Sigmoid colon (tissue), 3 donors: Measurements from ENCODE around the gene JMJD6.

ENCODE experiments used
- CTCF ChIP-seq, 4 experiments: fragments of 450-650 bp in 3 of 4; fragments of 200-600 bp in 1 of 4; IDR thresholded peaks; one replicate each; pipeline ENCODE4 v1.5.1; 2016 to 2019; ENCODE audit warnings: antibody characterized with exemption in 4 of 4, mild to moderate bottlenecking in 3 of 4, moderate library complexity in 2 of 4
- POLR2A ChIP-seq, 2 donors: fragments of 450-650 bp; IDR thresholded peaks; one replicate each; pipeline ENCODE4 v1.6.1; 2016; ENCODE audit warnings: antibody characterized with exemption in 2 of 2, mild to moderate bottlenecking in 2 of 2, moderate library complexity in 2 of 2

DNA sequence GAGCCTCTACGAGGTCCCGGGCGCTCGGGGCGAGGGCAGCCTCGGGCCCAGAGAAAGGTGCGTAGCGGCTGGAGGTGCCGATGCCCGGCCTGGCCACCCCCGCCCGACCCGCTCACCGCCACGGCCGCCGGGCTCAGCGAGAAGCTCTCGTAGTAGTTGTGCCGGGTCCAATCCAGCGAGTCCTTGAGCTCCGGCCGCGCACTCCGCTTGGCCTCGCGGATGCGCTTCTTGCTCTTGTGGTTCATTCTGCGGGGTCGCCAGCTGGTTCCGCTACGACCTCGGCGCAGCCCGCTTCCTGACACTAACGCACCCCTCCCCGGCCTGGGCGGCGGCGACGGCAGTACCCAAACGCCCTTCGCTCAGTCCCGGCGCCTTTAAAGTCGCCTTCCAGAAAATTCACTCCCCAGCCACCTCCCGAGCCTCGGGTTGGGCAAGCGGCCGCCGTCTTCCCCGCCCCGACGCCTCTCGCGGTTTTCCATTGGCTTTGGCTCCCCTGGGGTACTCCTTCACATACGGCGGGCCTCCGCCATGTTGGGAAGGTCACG, at the start of gene JMJD6:
- no peak for TF ChIP-seq CTCF (IDR thresholded peaks at IDR 0.05)
- TF ChIP-seq POLR2A (IDR thresholded peaks at IDR 0.05): peak; percentile 95 to 97
